OCI-M1 (cell line): Measurements from ENCODE around the gene ST8SIA3.
"Not testable (repeated sequence)": the region's sequence is repeated elsewhere in the genome, so short reads cannot be mapped to it uniquely, and the experiment has no call there.

Source experiments
- DNase-seq: peaks from one replicate; lab custom pipeline; 2025; lab: John Stamatoyannopoulos, UW

Gene ST8SIA3

DNA sequence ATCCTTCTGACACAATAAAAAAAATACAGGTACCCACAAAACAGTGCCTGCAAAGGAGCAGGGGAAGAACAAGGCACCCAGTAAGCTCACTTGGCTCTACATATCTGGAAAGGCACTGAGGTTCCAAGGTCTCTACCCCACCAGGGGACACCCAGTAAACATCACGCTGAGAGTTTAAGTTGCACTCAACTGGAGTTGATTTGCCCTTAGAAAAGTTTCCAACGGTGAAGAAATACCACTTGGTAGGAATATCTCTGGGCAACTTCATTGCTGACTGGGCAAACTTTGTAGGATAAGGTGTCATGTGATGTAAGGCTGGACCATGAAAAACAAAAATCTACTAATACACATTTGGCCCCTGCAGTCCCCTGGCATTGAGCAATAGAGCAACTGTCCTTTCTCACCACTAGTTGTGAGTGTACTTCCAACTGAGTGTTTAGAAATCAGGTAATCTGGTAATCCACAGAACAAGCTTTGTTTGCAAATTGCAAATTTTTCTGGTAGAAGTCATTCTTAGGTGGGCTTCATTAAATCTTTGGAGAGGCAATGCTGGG is 14.2 kb downstream of the ST8SIA3 start:
- DNase-seq, result no peak

DNA sequence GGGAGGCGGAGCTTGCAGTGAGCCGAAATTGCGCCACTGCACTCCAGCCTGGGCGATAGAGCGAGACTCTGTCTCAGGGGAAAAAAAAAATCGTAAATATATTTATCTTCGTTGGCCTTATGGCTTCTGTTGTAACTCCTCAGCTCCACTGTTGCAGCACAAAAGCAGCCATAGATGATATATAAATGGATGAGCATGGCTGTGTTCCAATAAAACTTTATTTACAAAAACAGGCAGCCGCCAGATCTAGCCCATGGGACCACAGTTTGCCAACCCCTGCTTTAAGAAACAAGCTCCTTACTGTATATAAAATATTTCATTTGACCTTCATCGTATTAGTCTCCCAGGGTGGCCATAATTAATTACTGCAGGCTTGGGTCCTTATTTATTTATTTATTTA is 20.1 kb downstream of the ST8SIA3 start:
- DNase-seq, result no peak

DNA sequence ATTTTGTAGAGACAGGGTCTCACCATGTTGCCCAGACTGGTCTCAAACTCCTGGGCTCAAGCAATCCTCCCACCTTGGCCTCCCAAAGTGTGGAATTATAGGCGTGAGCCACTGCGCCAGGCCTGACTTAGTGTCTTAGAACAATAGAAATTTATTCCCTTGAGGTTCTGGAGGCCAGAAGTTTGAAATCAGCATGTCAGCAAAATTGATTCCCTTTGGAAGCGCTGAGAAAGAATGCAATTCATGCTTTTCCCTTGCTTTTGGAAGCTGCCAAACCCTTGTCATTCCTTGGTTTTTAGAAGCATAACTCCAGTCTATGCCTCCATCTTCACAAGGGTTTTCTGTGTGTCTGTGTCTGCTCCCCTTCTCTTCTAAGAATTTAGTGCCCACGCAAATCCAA is 20.7 kb downstream of the ST8SIA3 start:
- no peak for DNase-seq

DNA sequence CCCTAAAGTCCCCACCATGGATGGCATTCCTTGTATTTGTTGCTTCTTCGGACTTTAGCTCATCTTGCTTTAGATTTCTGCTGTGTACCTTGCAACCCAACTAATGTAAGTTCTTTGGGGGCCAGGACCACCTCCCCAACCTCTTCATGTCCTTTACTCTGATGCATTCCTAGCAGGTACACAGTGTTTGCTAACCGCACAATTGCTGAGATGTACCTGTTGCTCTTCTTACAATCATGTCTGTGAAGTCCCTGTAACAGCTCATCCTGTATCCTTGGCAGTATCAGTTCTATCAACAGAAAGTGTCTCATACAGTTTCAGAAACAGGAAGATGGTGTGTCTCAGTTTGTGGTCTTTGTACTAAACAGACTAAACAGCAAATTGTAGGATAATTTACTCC is 24.1 kb downstream of the ST8SIA3 start:
- DNase-seq, result no peak

DNA sequence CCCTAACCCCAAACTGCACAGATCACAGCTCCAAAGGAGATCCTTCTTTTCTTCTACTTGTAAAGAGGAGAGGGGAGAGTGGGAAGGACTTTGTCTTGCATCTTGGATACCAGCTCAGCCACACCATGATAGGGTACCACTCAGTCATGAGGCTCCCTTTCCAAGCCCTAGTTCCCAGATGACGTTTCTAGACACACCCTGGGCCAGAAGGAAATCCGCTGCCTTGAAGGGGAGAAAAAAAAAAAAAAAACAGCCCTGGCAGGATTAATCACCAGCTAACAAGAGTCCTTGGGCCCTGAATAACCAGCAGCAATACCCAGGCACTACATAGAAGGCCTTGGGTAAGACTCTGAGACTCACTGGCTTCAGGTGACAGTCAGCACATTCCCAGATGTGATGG is 36.9 kb downstream of the ST8SIA3 start:
- DNase-seq, result no peak

DNA sequence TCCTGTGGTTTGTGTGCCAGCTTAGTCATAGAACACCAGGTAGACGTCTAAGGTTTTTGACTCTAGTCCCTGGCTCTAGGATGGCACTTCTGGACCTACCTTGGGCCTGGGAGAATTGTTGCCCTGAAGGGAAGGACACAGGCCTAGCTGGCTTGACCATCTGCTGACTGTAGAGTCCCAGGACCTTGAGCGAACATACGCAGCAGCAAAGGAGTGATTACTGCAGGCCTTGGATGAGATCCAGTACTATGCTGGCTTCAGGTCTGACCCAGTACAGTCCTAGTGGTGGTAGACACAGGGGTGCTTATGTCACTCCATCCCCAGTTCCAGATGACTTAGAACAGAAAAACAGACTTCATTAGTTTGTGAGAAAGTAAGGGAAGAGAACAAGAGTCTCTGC is 37.7 kb downstream of the ST8SIA3 start:
- no peak for DNase-seq

DNA sequence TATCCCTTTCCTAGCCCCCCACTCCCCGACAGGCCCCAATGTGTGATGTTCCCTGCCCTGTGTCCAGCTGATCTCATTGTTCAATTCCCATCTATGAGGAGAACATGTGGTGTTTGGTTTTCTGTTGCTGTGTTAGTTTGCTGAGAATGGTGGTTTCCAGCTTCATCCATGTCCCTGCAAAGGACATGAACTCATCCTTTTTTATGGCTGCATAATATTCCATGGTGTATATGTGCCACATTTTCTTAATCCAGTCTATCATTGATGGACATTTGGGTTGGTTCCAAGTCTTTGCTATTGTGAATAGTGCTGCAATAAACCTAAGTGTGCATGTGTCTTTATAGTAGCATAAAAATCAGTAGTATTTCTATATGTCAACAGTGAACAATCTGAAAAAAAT is 42.4 kb downstream of the ST8SIA3 start:
- not testable (repeated sequence) for DNase-seq

DNA sequence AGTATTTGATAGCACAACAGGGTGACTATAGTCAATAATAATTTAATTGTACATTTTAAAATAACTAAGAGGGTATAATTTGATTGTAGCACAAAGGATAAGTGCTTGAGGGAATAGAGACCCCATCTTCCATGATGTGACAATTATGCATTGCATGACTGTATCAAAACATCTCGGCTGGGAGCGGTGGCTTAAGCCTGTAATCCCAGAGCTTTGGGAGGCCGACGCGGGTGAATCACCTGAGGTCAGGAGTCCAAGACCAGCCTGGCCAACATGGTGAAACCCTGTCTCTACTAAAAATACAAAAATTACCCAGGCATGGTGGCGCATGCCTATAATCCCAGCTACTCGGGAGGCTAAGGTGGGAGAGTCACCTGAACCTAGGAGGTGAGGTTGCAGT is 44.5 kb downstream of the ST8SIA3 start:
- not testable (repeated sequence) for DNase-seq

DNA sequence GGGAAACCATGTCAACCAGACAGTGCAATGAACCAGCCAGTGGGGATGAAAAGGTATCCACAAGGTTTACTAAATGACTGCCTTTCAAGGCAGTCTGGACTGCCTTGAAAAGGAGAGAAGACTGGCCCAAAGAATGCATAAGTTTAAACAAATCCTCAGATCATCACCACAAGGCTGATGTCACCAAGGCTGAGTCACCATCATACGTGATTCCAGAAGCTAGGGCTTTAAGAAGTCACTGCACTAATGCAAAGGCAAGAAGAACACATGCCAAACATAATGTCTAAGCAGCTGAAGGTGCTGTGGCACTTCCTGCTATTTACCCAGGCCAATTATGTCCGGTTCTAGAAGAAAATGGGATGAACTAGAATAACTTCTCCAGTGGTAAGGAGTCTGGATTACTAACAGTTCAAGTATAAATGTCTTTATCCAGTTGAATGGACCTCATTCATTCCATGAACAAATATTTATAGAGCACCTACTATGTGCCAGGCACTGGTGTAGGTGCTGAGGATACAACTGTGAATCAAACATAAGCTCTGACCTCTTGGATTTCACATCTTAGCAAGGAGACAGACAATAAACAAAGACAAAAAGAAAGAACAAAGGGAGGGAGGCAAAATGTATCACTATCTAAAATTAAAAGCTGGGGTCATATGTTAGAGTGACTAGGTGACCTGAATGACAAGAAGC is 45.2 kb downstream of the ST8SIA3 start:
- peak; percentile 62 for DNase-seq

DNA sequence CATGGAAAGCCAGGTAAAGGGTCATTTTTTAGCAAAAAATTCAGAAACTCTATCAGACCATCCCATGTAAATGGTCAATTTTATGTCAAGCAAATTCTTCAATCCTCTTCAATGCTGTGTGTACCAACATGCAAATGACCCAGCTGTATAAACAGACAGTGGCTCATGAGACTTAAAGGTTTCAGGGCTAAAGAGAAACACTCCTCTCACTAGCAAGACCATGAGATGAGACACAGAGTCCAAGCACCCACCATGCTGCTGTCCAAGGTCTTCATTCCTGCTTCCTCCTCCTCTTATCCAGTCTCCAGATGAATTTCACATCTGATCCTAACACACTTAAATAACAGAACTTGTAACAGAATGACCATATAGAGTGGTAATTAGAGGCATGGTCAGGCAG is 52.0 kb downstream of the ST8SIA3 start:
- DNase-seq, result no peak

DNA sequence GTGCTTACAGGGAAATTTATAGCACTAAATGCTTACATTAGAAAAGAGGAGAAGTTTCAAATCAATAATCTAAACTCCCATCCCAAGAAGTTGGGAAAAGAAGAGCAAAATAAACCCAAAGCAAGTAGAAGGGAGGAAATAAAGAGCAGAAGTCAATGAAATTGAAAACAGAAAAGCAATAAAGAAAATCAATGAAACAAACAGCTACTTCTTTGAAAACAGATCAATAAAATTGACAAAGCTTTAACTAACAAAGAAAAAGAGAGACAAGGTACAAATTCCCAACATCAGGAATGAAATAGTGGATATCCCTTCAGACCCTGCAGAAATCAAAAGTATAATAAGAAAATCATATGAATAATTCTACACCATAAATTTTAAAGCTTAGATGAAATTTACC is 57.3 kb downstream of the ST8SIA3 start:
- DNase-seq, result no peak

DNA sequence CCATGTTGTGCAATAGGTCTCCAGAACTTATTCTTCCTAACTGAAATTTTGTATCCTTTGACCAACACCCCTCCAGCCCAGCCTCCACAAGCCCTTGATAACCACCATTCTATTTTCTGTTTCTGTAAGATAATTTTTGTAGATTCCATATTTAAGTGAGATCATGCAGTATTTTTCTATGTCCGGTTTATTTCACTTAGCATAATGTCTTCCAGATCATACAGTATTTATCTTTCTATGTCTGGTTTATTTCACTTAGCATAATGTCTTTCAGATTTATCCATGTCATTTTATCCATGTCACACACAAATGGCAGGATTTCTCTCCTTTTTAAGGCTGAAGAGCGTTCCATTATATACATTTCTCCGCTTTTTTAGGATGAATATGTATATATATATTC is 58.4 kb downstream of the ST8SIA3 start:
- peak; percentile 34 for DNase-seq

DNA sequence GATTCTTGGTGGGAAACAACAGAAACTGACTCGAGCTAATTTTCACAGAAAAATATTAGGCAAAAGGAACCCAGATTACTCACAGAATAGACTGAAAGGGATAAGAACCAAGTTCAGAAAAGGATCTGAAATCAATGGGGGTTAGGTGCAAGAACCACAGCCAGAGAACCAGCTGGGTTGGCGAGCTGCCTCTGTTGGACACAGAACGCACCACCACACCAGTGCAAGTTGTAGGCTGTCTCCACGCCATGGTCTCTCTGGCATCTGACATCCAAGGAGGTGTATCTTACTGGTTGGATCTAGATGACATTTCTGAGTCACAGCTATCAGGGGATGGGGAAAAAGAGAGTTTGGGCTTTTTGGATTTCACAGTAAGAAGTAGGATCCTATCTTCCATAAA is 64.2 kb downstream of the ST8SIA3 start:
- DNase-seq, result no peak
